ENCODE measurements around the gene DNAL4.
A peak's percentile ranks its signal among the peaks of the same experiment; 100 is the strongest.

DNAL4 gene

DNA sequence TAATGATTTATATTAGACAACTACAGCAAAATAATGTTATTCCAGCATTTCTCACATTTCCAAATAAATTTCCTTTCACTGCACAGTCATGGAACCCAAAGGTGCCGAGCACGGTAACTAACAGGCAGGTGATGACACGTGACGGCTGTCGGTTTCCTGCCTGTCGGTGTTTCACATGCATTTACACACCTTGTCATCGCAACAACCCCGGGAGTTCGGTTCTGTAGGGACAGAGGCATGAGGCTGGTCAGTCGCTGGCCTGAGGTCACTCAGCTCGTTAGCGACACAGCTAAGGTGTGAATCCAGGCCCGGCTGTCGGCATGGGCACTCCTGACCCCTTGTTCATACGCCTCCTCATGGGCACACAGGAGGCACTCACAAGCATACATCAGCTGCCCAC is 9.9 kb downstream of the DNAL4 start:
- DNase-seq, result no peak

- no peak for DNase-seq
Measured at GRCh38 chr22:38783095-38783615, 10.8 kb downstream of the DNAL4 start.

- DNase-seq, result no peak
Measured at GRCh38 chr22:38782402-38783094, 11.4 kb downstream of the DNAL4 start.

- DNase-seq, result no peak
Measured at GRCh38 chr22:38781033-38781432, 12.9 kb downstream of the DNAL4 start.

DNA sequence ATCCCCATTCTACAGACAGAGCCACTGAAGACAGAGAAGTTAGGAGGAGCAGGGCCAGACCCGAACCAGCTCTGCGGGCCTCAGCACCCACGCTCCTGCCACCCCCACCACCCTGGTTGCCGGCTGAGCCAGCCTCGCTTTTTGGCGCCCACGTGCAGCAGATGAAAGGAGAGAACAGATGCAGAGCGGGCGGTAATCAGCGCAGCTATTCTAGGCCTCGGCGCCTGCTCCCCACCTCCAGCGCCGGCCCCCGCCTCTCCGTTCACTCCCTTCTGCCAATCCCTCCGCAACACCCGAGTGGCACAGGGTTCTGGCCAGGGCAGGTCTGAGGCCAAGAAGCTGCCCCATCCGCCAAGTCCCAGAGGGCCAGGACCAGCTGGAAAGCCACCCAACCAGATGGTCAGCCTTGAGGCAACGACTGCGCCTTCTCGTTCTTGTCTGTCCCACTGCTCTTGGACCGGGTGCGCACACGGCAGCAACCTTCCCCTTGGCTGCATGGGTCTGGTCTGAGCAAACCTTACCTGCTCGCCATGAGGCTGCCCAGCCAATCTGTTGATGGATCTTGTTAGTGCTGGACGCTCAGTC is 16.8 kb downstream of the DNAL4 start:
- DNase-seq, result no peak

GRCh38 chr22:38776086-38776485 is 17.9 kb downstream of the DNAL4 start:
- DNase-seq, result no peak

DNA sequence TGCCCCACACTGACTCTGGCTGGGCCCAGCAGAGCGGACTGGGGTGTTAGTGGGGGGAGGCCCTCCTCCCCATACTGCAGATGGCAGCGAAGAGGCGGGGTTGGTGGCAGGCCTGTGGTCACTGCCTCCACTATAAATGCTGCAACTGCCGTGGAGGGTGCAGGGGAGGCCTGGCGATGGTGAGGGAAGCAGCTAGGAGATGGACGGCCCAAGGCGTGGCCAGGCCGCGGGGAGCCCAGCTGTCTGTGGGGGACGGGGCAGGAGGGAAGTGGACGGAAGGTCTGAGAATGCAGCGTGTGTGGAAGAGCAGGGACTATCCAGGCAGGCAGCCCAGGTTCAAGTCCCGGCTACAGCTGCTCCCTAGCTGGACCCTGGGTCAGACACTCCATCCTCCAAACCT is 18.3 kb downstream of the DNAL4 start:
- DNase-seq, result no peak

DNA sequence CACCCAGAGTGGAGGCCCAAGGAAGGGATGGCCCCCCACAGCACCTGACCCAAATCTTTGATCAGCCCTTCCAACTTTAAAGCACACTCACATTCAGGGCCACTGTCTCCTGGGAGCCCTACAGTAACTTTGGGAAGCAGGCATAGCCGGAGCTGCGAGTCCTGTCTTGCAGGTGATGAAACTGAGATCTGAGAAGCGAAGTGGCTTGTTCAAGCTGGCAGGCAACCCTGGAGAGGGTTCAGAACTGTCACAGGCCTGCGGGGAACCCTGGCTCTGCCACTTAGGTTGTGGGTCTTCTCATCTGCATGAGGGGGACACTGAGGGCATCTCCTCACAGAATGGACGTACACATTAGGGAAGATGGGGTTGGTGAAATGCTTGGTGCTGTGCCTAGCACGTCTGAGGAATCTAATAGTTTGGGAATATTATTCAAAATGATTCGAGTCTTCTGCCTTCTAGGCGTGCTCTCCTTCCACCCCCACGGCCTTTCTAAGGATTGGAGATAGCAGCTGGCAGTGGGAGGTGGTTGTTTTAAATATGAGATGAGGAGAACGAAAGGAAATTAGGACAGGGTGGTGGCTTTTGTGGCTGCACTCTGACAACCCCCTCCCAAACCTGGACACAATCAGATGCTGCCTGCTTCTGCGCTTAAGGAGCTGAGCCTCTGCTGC is 19.3 kb downstream of the DNAL4 start:
- DNase-seq, result no peak

DNA sequence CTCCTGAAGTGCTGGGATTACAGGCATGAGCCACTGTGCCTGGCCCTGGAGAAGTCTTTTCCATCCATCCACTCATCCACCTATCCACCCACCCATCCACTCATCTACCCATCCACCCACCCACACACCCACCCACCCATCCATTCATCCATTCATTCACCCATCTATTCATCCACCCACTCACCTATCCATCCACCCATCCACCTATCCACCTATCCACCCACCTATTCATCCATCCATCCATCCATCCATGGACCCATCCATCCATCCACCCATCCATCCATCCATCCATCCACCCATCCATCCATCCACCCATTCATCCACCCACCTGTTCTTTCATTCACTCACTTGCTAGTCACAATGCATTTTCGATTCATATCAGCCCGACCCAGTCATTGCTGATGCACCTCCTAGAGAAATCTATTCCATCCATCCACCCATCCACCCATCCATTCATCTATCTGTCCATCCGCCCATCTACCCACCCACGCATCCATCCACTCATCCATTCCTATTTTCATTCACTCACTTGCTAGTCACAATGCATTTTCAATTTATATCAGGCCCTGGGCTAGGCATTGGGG is 20.5 kb downstream of the DNAL4 start:
- DNase-seq, result no peak

DNA sequence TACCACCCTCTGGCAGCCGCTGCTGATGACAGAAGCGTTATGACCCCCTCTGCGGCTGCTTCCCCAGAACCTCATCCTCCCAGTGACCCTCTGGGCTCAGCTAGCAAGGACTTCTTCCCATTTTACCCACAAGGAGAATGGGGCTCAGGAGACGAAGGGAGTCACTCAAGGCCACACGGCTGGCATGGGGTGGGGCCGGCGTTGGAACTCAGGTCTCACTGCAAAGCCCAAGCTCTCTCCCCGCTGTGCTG is 21.4 kb downstream of the DNAL4 start:
- DNase-seq, result no peak

DNA sequence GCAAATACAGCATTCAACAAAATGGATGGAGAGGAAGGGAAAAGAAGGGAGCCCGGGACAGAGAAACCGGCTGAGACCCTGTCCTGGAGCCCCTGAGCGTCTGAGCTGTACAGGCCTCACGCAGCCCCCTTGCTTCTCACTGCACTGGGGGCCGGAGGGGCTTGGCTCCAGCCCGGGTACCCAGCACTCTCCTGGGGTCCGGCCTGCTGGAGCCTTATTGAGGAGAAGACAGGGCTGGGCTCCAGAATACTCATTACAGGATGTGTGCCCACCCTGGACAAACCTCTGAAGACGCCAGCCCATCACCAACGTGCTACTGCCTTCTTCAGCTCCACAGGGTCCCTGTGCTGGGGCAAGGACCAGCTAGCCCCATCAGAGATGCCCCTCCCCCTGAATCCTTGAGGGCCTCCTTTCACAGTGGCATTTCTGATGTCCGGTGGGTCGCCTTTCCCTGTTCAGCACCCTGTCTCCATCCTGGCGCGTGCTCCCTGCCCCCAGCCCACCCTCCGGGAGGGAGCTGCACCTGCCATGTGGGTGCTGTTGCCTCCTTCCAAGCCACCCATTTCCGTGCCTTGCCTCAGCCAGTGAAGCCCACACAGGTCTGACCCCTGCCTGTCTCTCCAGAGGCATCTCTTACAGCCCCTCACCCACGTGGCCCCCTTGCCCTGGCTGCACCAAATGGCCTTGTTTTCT is 23.5 kb downstream of the DNAL4 start:
- DNase-seq, result no peak

DNA sequence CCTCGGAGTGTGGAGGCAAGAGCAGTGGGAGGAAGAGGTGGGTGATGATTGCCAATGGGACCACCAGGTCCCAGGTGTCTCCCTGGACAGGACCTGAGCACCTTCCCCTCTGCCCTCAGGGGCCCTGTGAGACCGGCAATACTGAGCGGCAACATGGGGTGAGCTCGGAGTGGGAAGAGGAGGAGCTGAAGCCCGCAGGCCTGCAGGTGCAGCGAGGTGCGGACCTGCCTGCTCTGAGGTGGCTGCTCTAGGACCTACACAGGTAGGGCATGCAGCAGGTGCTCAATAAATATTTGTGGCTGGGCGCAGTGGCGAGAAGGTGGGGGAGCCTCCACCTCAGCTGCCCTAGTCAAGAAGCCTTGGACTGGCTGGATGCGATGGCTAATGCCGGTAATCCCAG is 25.9 kb downstream of the DNAL4 start:
- no peak for DNase-seq

DNA sequence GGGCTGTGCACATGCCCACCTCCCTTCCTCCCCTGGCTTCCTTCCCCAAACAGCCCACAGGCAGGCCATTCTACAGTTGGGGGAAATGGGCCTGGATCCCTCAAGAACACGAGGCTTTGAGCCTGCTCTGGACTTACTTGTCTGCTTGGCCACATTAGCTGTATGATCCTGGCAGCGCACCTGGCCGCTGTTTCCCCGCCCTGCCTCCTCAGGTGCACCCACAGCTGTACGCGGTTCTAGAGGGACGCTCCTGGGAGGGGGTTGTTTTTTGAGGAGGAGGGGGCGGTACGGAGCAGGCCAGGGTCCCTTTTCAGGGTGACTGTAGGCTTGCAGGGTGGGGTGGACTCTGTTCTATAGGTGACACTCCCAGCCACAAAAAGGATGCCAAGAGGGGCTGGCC is 26.6 kb downstream of the DNAL4 start:
- DNase-seq, result no peak

GRCh38 chr22:38766076-38766777 is 27.7 kb downstream of the DNAL4 start:
- DNase-seq, result peak; percentile 78

- no peak for DNase-seq
Measured at GRCh38 chr22:38762551-38762983, 31.4 kb downstream of the DNAL4 start.

DNA sequence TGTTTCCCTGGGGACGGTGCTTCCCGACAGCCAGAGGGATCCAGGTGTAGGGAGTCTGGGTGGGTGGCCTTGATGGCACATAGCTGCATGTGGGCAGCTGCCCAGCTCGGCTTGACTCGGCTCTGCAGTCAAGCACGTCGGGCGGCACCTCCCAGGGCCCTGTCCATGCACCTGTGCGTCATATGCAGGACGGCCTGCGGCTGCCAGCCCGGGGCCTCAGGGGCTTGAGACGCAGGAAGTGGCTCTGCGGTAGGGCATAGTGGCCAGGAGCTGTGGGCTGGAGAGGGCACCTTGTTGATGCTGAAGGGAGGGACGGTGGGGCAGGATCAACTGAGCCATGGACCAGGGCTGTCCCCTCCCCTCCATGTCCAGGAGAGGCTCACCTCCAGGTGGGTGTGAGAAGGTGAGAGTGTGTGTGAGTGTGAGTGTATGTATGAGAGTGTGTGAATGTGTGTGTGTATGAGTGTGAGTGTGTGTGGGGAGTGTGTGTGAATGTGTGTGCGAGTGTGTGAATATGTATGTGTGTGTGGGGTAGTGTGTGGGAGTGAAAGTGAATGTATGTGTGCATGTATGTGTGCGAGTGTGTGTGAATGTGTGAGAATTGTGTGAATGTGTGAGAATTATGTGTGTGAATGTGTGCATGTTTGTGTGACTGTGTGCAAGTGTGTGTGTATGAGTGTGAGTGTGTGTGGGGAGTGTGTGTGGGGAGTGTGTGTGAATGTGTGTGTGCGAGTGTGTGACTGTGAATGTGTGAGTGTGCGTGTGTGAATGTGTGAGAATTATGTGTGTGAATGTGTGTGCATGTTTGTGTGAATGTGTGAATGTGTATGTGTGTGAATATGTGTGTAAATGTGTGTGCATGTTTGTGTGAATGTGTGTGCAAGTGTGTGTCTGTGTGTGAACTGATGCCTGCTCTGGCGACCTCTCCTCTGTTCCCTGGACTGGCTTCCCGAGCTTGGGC is 32.5 kb downstream of the DNAL4 start:
- no peak for DNase-seq

DNA sequence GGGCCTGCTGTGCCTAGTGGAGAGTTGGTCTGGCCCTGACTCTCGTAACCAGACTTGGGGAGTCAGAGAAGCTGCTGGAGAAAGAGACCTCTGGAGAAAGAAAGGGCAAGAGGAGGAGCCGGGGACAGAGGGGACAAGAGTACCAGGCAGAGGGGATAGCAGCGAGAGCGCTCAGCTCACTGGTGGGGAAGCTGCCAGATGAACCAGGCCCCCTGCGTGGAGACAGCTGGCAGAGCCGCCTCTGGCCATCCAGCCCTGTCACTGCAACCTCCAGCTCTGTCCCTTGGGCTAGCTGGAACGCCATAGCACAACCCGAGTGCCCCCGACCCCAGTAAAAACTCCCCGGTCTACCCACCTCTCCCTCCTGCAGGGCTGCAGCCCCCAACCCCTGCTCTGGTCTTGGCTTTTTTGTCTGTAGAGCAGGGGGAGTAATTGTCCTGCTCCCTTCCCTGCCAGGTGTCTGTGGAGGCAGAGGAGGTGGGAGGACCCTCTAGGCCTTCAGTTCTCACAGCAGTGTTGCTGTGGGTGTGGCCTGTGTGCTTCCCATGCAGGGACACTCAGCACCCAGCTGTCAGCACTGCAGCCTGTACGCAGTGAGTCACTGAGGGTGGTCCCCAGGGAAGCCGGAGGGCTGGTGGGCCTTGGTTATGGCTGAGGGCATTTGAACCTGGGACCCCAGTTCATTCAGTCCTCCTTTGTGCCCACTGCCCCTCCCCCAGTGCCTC is 33.3 kb downstream of the DNAL4 start:
- no peak for DNase-seq

DNA sequence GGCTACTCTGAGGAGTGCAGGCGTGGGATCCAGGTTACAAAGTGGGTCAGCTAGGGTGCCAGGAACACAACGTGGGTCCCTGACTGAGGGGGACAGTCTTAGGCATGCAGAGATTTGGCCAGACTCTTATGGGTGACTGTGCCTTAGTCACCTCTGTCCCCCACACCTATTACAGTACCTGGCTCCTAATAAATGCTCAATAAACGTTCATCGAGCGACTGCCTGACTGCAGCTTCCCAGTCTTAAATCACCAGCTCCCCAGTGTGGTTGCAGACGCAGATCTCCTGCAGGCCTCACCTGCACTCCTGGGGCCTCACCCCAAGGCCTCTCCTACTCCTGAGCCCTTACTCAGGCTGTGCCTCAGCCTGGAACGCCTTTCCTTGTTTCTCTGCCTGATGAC is 34.9 kb downstream of the DNAL4 start:
- DNase-seq, result no peak

DNA sequence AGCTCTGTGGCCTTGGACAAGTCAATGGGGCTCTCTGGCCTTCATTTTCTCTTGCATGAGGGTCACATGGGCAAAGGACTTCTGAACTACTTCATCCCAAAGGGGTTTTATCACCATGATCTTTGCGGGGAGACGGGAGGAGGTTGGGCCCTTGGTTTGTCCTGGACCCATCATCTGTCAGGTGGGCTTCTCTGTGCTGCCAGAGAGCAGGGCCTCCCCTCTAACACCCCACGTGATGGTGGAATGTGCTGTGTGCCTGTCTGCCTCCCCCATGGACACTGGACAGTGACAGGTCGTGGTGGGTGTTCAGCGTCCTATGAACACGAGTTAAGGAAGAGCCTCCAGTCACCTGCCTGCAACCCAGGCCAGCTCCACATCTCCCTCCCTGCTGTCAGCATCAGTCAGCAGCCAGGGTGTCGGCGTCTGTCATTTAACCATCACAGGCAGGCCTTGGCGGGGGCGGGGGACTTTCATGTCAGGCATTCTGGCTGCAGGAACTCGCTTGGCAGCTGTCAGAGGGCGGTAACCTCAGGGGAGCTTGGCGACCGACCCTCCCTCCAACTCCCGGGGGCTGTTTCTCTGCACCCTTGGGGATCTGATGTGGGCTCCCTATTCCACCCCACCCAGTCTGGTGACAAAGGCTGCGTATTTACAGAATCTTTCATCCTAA is 35.5 kb downstream of the DNAL4 start:
- peak; percentile 89 for DNase-seq

- DNase-seq, result no peak
Measured at GRCh38 chr22:38757464-38757757, 36.5 kb downstream of the DNAL4 start.

All from activated effector memory CD4-positive, alpha-beta T cell treated with anti-CD3 and anti-CD28 coated beads, Interleukin-2, amount 50 U/mL, for 16 hours (primary cell).